ENCODE results near the gene CELF1.

CELF1 gene

GRCh38 chr11:47506373-47506772, 46.6 kb downstream of the CELF1 start:
- Histone ChIP-seq H3K9me3 (ENCODE audit: control insufficient read depth in 1 of 2, low read length in 2 of 2) (no peaks in the 10 kb centered on the region), H3K27ac (ENCODE audit: low read length) (no peak overlapping the region), H3K4me3 (ENCODE audit: low read depth in 1 of 2, low read length in 2 of 2) (no peak overlapping the region), H3K27me3 (ENCODE audit: low read depth, low read length) (no peaks in the 10 kb centered on the region), H3K36me3 (ENCODE audit: control insufficient read depth in 1 of 2, insufficient read depth in 2 of 2, low read length in 2 of 2) (no peaks in the 10 kb centered on the region), H3K4me1 (ENCODE audit: control insufficient read depth in 1 of 2, insufficient read depth in 2 of 2, low read length in 2 of 2) (peaks cover 18 to 54% of the 10 kb centered on the region in 2 donors)

- Histone ChIP-seq H3K27me3 (ENCODE audit: low read depth, low read length) (no peaks in the 10 kb centered on the region), H3K4me1 (ENCODE audit: control insufficient read depth in 1 of 2, insufficient read depth in 2 of 2, low read length in 2 of 2) (peaks cover 18 to 60% of the 10 kb centered on the region in 2 donors), H3K4me3 (ENCODE audit: low read depth in 1 of 2, low read length in 2 of 2) (no peak overlapping the region), H3K27ac (ENCODE audit: low read length) (no peak overlapping the region), H3K9me3 (ENCODE audit: control insufficient read depth in 1 of 2, low read length in 2 of 2) (no peaks in the 10 kb centered on the region), H3K36me3 (ENCODE audit: control insufficient read depth in 1 of 2, insufficient read depth in 2 of 2, low read length in 2 of 2) (no peaks in the 10 kb centered on the region)
Observed at GRCh38 chr11:47504910-47505309, 48.0 kb downstream of the CELF1 start.

- H3K36me3 ChIP-seq (ENCODE audit: control insufficient read depth in 1 of 2, insufficient read depth in 2 of 2, low read length in 2 of 2) = peaks cover 0 to 4% of the 10 kb centered on the region in 2 donors
- no peak overlapping the region for H3K27ac ChIP-seq (ENCODE audit: low read length)
- no peak overlapping the region for H3K4me3 ChIP-seq (ENCODE audit: low read depth in 1 of 2, low read length in 2 of 2)
- H3K27me3 ChIP-seq (ENCODE audit: low read depth, low read length) = no peaks in the 10 kb centered on the region
- no peaks in the 10 kb centered on the region for H3K9me3 ChIP-seq (ENCODE audit: control insufficient read depth in 1 of 2, low read length in 2 of 2)
- H3K4me1 ChIP-seq (ENCODE audit: control insufficient read depth in 1 of 2, insufficient read depth in 2 of 2, low read length in 2 of 2) = peaks cover 17 to 65% of the 10 kb centered on the region in 2 donors
Observed at GRCh38 chr11:47503227-47503626, 49.7 kb downstream of the CELF1 start.

- no peaks in the 10 kb centered on the region for H3K9me3 ChIP-seq (ENCODE audit: control insufficient read depth in 1 of 2, low read length in 2 of 2)
- peaks cover 0 to 4% of the 10 kb centered on the region in 2 donors for H3K36me3 ChIP-seq (ENCODE audit: control insufficient read depth in 1 of 2, insufficient read depth in 2 of 2, low read length in 2 of 2)
- peaks cover 12 to 60% of the 10 kb centered on the region in 2 donors for H3K4me1 ChIP-seq (ENCODE audit: control insufficient read depth in 1 of 2, insufficient read depth in 2 of 2, low read length in 2 of 2)
- H3K27ac ChIP-seq (ENCODE audit: low read length) = no peak overlapping the region
- H3K4me3 ChIP-seq (ENCODE audit: low read depth in 1 of 2, low read length in 2 of 2) = no peak overlapping the region
- no peaks in the 10 kb centered on the region for H3K27me3 ChIP-seq (ENCODE audit: low read depth, low read length)
Observed at GRCh38 chr11:47502767-47503166, 50.2 kb downstream of the CELF1 start.

GRCh38 chr11:47501101-47501500, 51.8 kb downstream of the CELF1 start:
- Histone ChIP-seq H3K27ac (ENCODE audit: low read length) (no peak overlapping the region), H3K9me3 (ENCODE audit: control insufficient read depth in 1 of 2, low read length in 2 of 2) (no peaks in the 10 kb centered on the region), H3K27me3 (ENCODE audit: low read depth, low read length) (no peaks in the 10 kb centered on the region), H3K4me3 (ENCODE audit: low read depth in 1 of 2, low read length in 2 of 2) (no peak overlapping the region), H3K4me1 (ENCODE audit: control insufficient read depth in 1 of 2, insufficient read depth in 2 of 2, low read length in 2 of 2) (peaks cover 0 to 59% of the 10 kb centered on the region in 2 donors), H3K36me3 (ENCODE audit: control insufficient read depth in 1 of 2, insufficient read depth in 2 of 2, low read length in 2 of 2) (peaks cover 0 to 4% of the 10 kb centered on the region in 2 donors)

GRCh38 chr11:47500121-47500520, 52.8 kb downstream of the CELF1 start:
- Histone ChIP-seq H3K27me3 (ENCODE audit: low read depth, low read length) (no peaks in the 10 kb centered on the region), H3K9me3 (ENCODE audit: control insufficient read depth in 1 of 2, low read length in 2 of 2) (no peaks in the 10 kb centered on the region), H3K4me3 (ENCODE audit: low read depth in 1 of 2, low read length in 2 of 2) (no peak overlapping the region), H3K4me1 (ENCODE audit: control insufficient read depth in 1 of 2, insufficient read depth in 2 of 2, low read length in 2 of 2) (peaks cover 0 to 69% of the 10 kb centered on the region in 2 donors), H3K36me3 (ENCODE audit: control insufficient read depth in 1 of 2, insufficient read depth in 2 of 2, low read length in 2 of 2) (peaks cover 0 to 4% of the 10 kb centered on the region in 2 donors), H3K27ac (ENCODE audit: low read length) (peak overlapping the region; percentile 14)

- peaks cover 0 to 69% of the 10 kb centered on the region in 2 donors for H3K4me1 ChIP-seq (ENCODE audit: control insufficient read depth in 1 of 2, insufficient read depth in 2 of 2, low read length in 2 of 2)
- H3K36me3 ChIP-seq (ENCODE audit: control insufficient read depth in 1 of 2, insufficient read depth in 2 of 2, low read length in 2 of 2) = peaks cover 3 to 4% of the 10 kb centered on the region in 2 donors
- H3K9me3 ChIP-seq (ENCODE audit: control insufficient read depth in 1 of 2, low read length in 2 of 2) = no peaks in the 10 kb centered on the region
- H3K4me3 ChIP-seq (ENCODE audit: low read depth in 1 of 2, low read length in 2 of 2) = no peak overlapping the region
- no peaks in the 10 kb centered on the region for H3K27me3 ChIP-seq (ENCODE audit: low read depth, low read length)
- peak overlapping the region; percentile 14 for H3K27ac ChIP-seq (ENCODE audit: low read length)
Observed at GRCh38 chr11:47499614-47500013, 53.3 kb downstream of the CELF1 start.

- Histone ChIP-seq H3K36me3 (ENCODE audit: control insufficient read depth in 1 of 2, insufficient read depth in 2 of 2, low read length in 2 of 2) (peaks cover 4 to 5% of the 10 kb centered on the region in 2 donors), H3K9me3 (ENCODE audit: control insufficient read depth in 1 of 2, low read length in 2 of 2) (no peaks in the 10 kb centered on the region), H3K4me3 (ENCODE audit: low read depth in 1 of 2, low read length in 2 of 2) (no peak overlapping the region), H3K27ac (ENCODE audit: low read length) (peak overlapping the region; percentile 14), H3K4me1 (ENCODE audit: control insufficient read depth in 1 of 2, insufficient read depth in 2 of 2, low read length in 2 of 2) (peaks cover 0 to 69% of the 10 kb centered on the region in 2 donors), H3K27me3 (ENCODE audit: low read depth, low read length) (no peaks in the 10 kb centered on the region)
Observed at GRCh38 chr11:47499161-47499560, 53.8 kb downstream of the CELF1 start.

- H3K27ac ChIP-seq (ENCODE audit: low read length) = no peak overlapping the region
- no peaks in the 10 kb centered on the region for H3K27me3 ChIP-seq (ENCODE audit: low read depth, low read length)
- peaks cover 0 to 67% of the 10 kb centered on the region in 2 donors for H3K4me1 ChIP-seq (ENCODE audit: control insufficient read depth in 1 of 2, insufficient read depth in 2 of 2, low read length in 2 of 2)
- H3K36me3 ChIP-seq (ENCODE audit: control insufficient read depth in 1 of 2, insufficient read depth in 2 of 2, low read length in 2 of 2) = peaks cover 4 to 9% of the 10 kb centered on the region in 2 donors
- no peaks in the 10 kb centered on the region for H3K9me3 ChIP-seq (ENCODE audit: control insufficient read depth in 1 of 2, low read length in 2 of 2)
- H3K4me3 ChIP-seq (ENCODE audit: low read depth in 1 of 2, low read length in 2 of 2) = no peak overlapping the region
Observed at GRCh38 chr11:47498584-47499152, 54.3 kb downstream of the CELF1 start.

- peaks cover 4 to 9% of the 10 kb centered on the region in 2 donors for H3K36me3 ChIP-seq (ENCODE audit: control insufficient read depth in 1 of 2, insufficient read depth in 2 of 2, low read length in 2 of 2)
- no peak overlapping the region for H3K27ac ChIP-seq (ENCODE audit: low read length)
- no peaks in the 10 kb centered on the region for H3K27me3 ChIP-seq (ENCODE audit: low read depth, low read length)
- H3K4me3 ChIP-seq (ENCODE audit: low read depth in 1 of 2, low read length in 2 of 2) = no peak overlapping the region
- no peaks in the 10 kb centered on the region for H3K9me3 ChIP-seq (ENCODE audit: control insufficient read depth in 1 of 2, low read length in 2 of 2)
- H3K4me1 ChIP-seq (ENCODE audit: control insufficient read depth in 1 of 2, insufficient read depth in 2 of 2, low read length in 2 of 2) = peaks cover 0 to 63% of the 10 kb centered on the region in 2 donors
Observed at GRCh38 chr11:47498149-47498548, 54.8 kb downstream of the CELF1 start.

GRCh38 chr11:47496808-47497207, 56.1 kb downstream of the CELF1 start:
- H3K36me3 ChIP-seq (ENCODE audit: control insufficient read depth in 1 of 2, insufficient read depth in 2 of 2, low read length in 2 of 2) = peaks cover 4 to 9% of the 10 kb centered on the region in 2 donors
- peaks cover 0 to 59% of the 10 kb centered on the region in 2 donors for H3K4me1 ChIP-seq (ENCODE audit: control insufficient read depth in 1 of 2, insufficient read depth in 2 of 2, low read length in 2 of 2)

GRCh38 chr11:47495856-47496217, 57.1 kb downstream of the CELF1 start:
- no peak overlapping the region for H3K4me3 ChIP-seq (ENCODE audit: low read depth in 1 of 2, low read length in 2 of 2)
- no peaks in the 10 kb centered on the region for H3K27me3 ChIP-seq (ENCODE audit: low read depth, low read length)
- no peak overlapping the region for H3K27ac ChIP-seq (ENCODE audit: low read length)
- peaks cover 0 to 50% of the 10 kb centered on the region in 2 donors for H3K4me1 ChIP-seq (ENCODE audit: control insufficient read depth in 1 of 2, insufficient read depth in 2 of 2, low read length in 2 of 2)
- H3K9me3 ChIP-seq (ENCODE audit: control insufficient read depth in 1 of 2, low read length in 2 of 2) = no peaks in the 10 kb centered on the region
- peaks cover 4 to 9% of the 10 kb centered on the region in 2 donors for H3K36me3 ChIP-seq (ENCODE audit: control insufficient read depth in 1 of 2, insufficient read depth in 2 of 2, low read length in 2 of 2)

More at GRCh38 chr11:47496808-47497207, 56.1 kb downstream of the CELF1 start:
- Histone ChIP-seq H3K27ac (ENCODE audit: low read length) (no peak overlapping the region), H3K27me3 (ENCODE audit: low read depth, low read length) (no peaks in the 10 kb centered on the region), H3K9me3 (ENCODE audit: control insufficient read depth in 1 of 2, low read length in 2 of 2) (no peaks in the 10 kb centered on the region), H3K4me3 (ENCODE audit: low read depth in 1 of 2, low read length in 2 of 2) (no peak overlapping the region)

Data from muscle layer of duodenum (tissue), 2 donors.